MCF 10A (cell line): Measurements from ENCODE around the gene TRRAP. TPM values are rescaled to one million over a fixed set of nuclear protein-coding genes. Genes with fewer than 3 reads are reported as not detected.

Source experiments
- BruUV-seq: library from RNA; stranded (reverse); fragments of 400-500 nt; replicated peaks from 2 replicates; lab custom pipeline; 2021; lab: Mats Ljungman, UMichigan
- CTCF ChIA-PET: fragments of 300-600 bp; sonication (Branson Sonifier 250); formaldehyde crosslinking; extraction: SDS; loops from one replicate; lab custom pipeline; 2021; ENCODE audit warnings: antibody characterized with exemption, inconsistent platforms; lab: Yijun Ruan, JAX
- POLR2A ChIA-PET: fragments of 300-600, 350-650 bp; sonication (Branson Sonifier 250); formaldehyde crosslinking; extraction: SDS; loops from one replicate; lab custom pipeline; 2020; ENCODE audit warnings: antibody characterized with exemption, inconsistent platforms; lab: Yijun Ruan, JAX
- DNase-seq: peaks from one replicate; pipeline ENCODE4 v3.0.0-alpha.2; 2018; ENCODE audit not compliant: unreplicated experiment
- H3K27ac Mint-ChIP-seq: one replicate; pipeline ENCODE4 v1.8.0; 2022; ENCODE audit warnings: mild to moderate bottlenecking, low read depth, mixed read lengths; ENCODE audit not compliant: unreplicated experiment
- H3K27me3 Mint-ChIP-seq: one replicate; pipeline ENCODE4 v1.8.0; 2022; ENCODE audit warnings: mixed read lengths; ENCODE audit not compliant: insufficient read depth, unreplicated experiment
- H3K36me3 Mint-ChIP-seq: one replicate; pipeline ENCODE4 v1.8.0; 2022; ENCODE audit warnings: mild to moderate bottlenecking, moderate library complexity, mixed read lengths; ENCODE audit not compliant: insufficient read depth, unreplicated experiment
- H3K4me1 Mint-ChIP-seq: one replicate; pipeline ENCODE4 v1.8.0; 2022; ENCODE audit warnings: mixed read lengths; ENCODE audit not compliant: insufficient read depth, unreplicated experiment
- H3K4me3 Mint-ChIP-seq: one replicate; pipeline ENCODE4 v1.8.0; 2022; ENCODE audit warnings: mild to moderate bottlenecking, moderate library complexity, mixed read lengths; ENCODE audit not compliant: unreplicated experiment
- H3K9me3 Mint-ChIP-seq: one replicate; pipeline ENCODE4 v1.8.0; 2022; ENCODE audit warnings: mixed read lengths; ENCODE audit not compliant: unreplicated experiment
- CTCF ChIP-seq: fragments of 200-600 bp; IDR thresholded peaks from one replicate; pipeline ENCODE4 v1.8.0; 2022; ENCODE audit warnings: antibody characterized with exemption, mild to moderate bottlenecking; ENCODE audit not compliant: unreplicated experiment
- intact Hi-C: fragments of 100-400 bp; cut with micrococcal nuclease; formaldehyde crosslinking; loops from 2 replicates; pipeline ENCODE4 v1.14.1; 2022
- total RNA-seq: library from RNA; stranded (reverse); gene quantifications from 2 replicates; pipeline ENCODE4 v1.2.3, GENCODE V29; 2022

The TRRAP gene
- total RNA-seq, 1 experiment from 2014 or later: 30.4 TPM

- peaks cover 80% of the 10 kb centered on the region for H3K36me3 Mint-ChIP-seq
- no peak overlapping the region for H3K27ac Mint-ChIP-seq
- no peaks in the 10 kb centered on the region for H3K9me3 Mint-ChIP-seq
- BruUV-seq: no TSS peak
- TF ChIP-seq CTCF: no peak
- DNase-seq: no peak
- ChIA-PET CTCF (no interaction called here), POLR2A (no interaction called here)
- H3K4me1 Mint-ChIP-seq: no peaks in the 10 kb centered on the region
- intact Hi-C loops: no loop called here
- H3K27me3 Mint-ChIP-seq: no peaks in the 10 kb centered on the region
- no peak overlapping the region for H3K4me3 Mint-ChIP-seq
Measured at GRCh38 chr7:99032928-99033327, 154.6 kb downstream of the TRRAP start.

- no peak for DNase-seq
- no peaks in the 10 kb centered on the region for H3K27me3 Mint-ChIP-seq
- ChIA-PET CTCF (interaction anchor here (0.6 to 12.6 kb wide), 2 partner anchors 279 to 286 kb away, joined by 3 to 138 read pairs; no protein-coding TSS in a partner anchor), POLR2A (no interaction called here)
- intact Hi-C loops: no loop called here
- no peaks in the 10 kb centered on the region for H3K4me1 Mint-ChIP-seq
- BruUV-seq: no TSS peak
- TF ChIP-seq CTCF: no peak
- H3K27ac Mint-ChIP-seq: no peak overlapping the region
- H3K36me3 Mint-ChIP-seq: peaks cover 80% of the 10 kb centered on the region
- H3K4me3 Mint-ChIP-seq: no peak overlapping the region
- no peaks in the 10 kb centered on the region for H3K9me3 Mint-ChIP-seq
Measured at GRCh38 chr7:99033765-99034164, 155.4 kb downstream of the TRRAP start.

- no peak for TF ChIP-seq CTCF
- H3K4me3 Mint-ChIP-seq: no peak overlapping the region
- peaks cover 80% of the 10 kb centered on the region for H3K36me3 Mint-ChIP-seq
- no peak for DNase-seq
- POLR2A ChIA-PET: interaction anchor here (1.3 kb wide), 1 partner anchor 14 kb away, joined by 3 read pairs; no protein-coding TSS in a partner anchor
- no peak overlapping the region for H3K27ac Mint-ChIP-seq
- no peaks in the 10 kb centered on the region for H3K9me3 Mint-ChIP-seq
- intact Hi-C loops: no loop called here
- H3K4me1 Mint-ChIP-seq: no peaks in the 10 kb centered on the region
- no TSS peak for BruUV-seq
- H3K27me3 Mint-ChIP-seq: no peaks in the 10 kb centered on the region
- CTCF ChIA-PET: interaction anchor here (0.8 to 12.6 kb wide), 2 partner anchors 269 to 278 kb away, joined by 3 to 138 read pairs; no protein-coding TSS in a partner anchor
Measured at GRCh38 chr7:99034932-99035722, 156.8 kb downstream of the TRRAP start.

GRCh38 chr7:99035723-99036545 lies 157.6 kb downstream of the TRRAP start:
- POLR2A ChIA-PET: no interaction called here
- Mint-ChIP-seq H3K36me3 (peaks cover 80% of the 10 kb centered on the region), H3K27ac (no peak overlapping the region), H3K4me3 (no peak overlapping the region), H3K9me3 (no peaks in the 10 kb centered on the region), H3K4me1 (no peaks in the 10 kb centered on the region), H3K27me3 (no peaks in the 10 kb centered on the region)
- CTCF ChIA-PET: interaction anchor here (0.6 to 12.6 kb wide), 8 partner anchors 20 to 288 kb away, joined by 3 to 138 read pairs (median 3); no protein-coding TSS in a partner anchor
- intact Hi-C loops: no loop called here
- no peak for DNase-seq
- BruUV-seq: no TSS peak
- no peak for TF ChIP-seq CTCF
